HG03039 (cell line): ENCODE results near the gene TAS2R42.

ENCODE experiments used
- ATAC-seq: cut with Tn5 transposase; IDR thresholded peaks from one replicate; pipeline ENCODE4 v1.9.1; 2021; ENCODE audit warnings: mild to moderate bottlenecking, moderate library complexity; ENCODE audit not compliant: unreplicated experiment

Gene TAS2R42

GRCh38 chr12:11147420-11147819 lies 39.3 kb downstream of the TAS2R42 start:
- no peak for ATAC-seq

GRCh38 chr12:11144297-11144696 lies 42.4 kb downstream of the TAS2R42 start:
- ATAC-seq = no peak

GRCh38 chr12:11143352-11143751 lies 43.4 kb downstream of the TAS2R42 start:
- ATAC-seq = no peak

GRCh38 chr12:11136075-11136474 lies 50.7 kb downstream of the TAS2R42 start:
- no peak for ATAC-seq
